ENCODE data around the gene NFS1.

NFS1 gene

DNA sequence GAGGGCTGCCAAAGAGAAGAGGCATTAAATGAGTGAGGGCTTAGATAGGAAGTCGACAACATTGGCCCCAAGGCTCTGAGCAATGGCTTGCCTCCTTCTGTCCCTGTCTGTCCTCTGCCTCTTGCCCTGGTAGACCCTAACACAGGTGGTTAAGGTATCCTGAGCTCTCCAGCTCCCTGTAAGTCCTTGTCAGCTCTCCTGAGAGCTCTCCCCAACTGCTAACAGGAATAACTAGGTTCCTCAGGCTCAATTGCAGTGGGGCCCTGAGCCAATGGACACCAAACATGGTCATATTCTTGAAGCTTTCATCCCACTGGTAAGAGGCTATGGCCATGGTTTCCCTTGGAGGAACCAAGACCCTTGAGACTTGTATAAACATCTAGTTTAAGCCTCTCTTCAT lies 29.5 kb downstream of the NFS1 start:
- Histone ChIP-seq H3K36me3 (ENCODE audit: control insufficient read depth, insufficient read depth, low read length) (peaks cover 50% of the 10 kb centered on the region), H3K4me1 (ENCODE audit: control insufficient read depth, insufficient read depth, low read length, poor library complexity, severe bottlenecking) (peaks cover under 1% of the 10 kb centered on the region), H3K4me3 (ENCODE audit: insufficient read depth, low read depth, low read length, poor library complexity, severe bottlenecking) (no peak overlapping the region), H3K27ac (ENCODE audit: insufficient read depth, low read length, poor library complexity, severe bottlenecking) (no peak overlapping the region), H3K27me3 (replicated peaks; ENCODE audit: control insufficient read depth, insufficient read depth, low read length, poor library complexity, severe bottlenecking) (no peaks in the 10 kb centered on the region), H3K9me3 (ENCODE audit: control insufficient read depth, low read length) (no peaks in the 10 kb centered on the region)
- DNase-seq = no peak

DNA sequence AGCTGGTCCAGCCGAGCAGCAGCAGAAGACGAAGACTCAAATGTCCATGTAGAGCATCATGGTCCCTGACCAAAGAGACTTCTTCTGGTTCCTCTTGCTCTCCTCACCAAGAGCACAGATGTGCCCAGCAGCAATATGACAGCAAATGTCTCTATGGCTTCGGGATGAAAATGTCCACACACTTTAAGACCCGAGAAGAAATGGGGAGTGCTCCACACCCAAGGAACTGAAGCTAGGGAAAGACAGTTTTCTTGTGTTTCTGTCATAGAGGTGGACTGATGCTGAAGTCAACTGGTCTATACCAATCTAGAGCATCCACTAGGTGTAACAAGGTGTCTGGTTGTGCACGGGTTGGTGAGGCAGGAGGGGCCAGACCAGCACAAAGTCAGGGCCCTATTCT lies 29.9 kb downstream of the NFS1 start:
- Histone ChIP-seq H3K4me3 (ENCODE audit: insufficient read depth, low read depth, low read length, poor library complexity, severe bottlenecking) (no peak overlapping the region), H3K4me1 (ENCODE audit: control insufficient read depth, insufficient read depth, low read length, poor library complexity, severe bottlenecking) (peaks cover 4% of the 10 kb centered on the region), H3K27ac (ENCODE audit: insufficient read depth, low read length, poor library complexity, severe bottlenecking) (no peak overlapping the region), H3K27me3 (replicated peaks; ENCODE audit: control insufficient read depth, insufficient read depth, low read length, poor library complexity, severe bottlenecking) (no peaks in the 10 kb centered on the region), H3K36me3 (ENCODE audit: control insufficient read depth, insufficient read depth, low read length) (peaks cover 46% of the 10 kb centered on the region), H3K9me3 (ENCODE audit: control insufficient read depth, low read length) (no peaks in the 10 kb centered on the region)
- no peak for DNase-seq

DNA sequence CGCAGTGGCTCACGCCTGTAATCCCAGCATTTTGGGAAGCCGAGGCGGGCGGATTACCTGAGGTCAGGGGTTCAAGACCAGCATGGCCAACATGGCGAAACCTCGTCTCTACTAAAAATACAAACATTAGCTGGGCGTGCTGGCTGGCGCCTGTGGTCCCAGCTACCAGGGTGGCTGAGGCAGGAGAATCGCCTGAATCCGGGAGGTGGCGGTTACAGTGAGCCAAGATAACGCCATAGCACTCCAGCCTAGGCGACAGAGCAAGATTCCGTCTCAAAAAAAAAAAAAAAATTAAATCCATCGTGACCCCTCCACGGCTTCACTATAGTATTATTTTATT lies 33.2 kb downstream of the NFS1 start:
- no peak overlapping the region for H3K4me3 ChIP-seq (ENCODE audit: insufficient read depth, low read depth, low read length, poor library complexity, severe bottlenecking)
- peaks cover 22% of the 10 kb centered on the region for H3K36me3 ChIP-seq (ENCODE audit: control insufficient read depth, insufficient read depth, low read length)
- DNase-seq = no peak
- H3K9me3 ChIP-seq (ENCODE audit: control insufficient read depth, low read length) = no peaks in the 10 kb centered on the region
- H3K4me1 ChIP-seq (ENCODE audit: control insufficient read depth, insufficient read depth, low read length, poor library complexity, severe bottlenecking) = peaks cover 23% of the 10 kb centered on the region
- no peak overlapping the region for H3K27ac ChIP-seq (ENCODE audit: insufficient read depth, low read length, poor library complexity, severe bottlenecking)
- H3K27me3 ChIP-seq (replicated peaks; ENCODE audit: control insufficient read depth, insufficient read depth, low read length, poor library complexity, severe bottlenecking) = no peaks in the 10 kb centered on the region

DNA sequence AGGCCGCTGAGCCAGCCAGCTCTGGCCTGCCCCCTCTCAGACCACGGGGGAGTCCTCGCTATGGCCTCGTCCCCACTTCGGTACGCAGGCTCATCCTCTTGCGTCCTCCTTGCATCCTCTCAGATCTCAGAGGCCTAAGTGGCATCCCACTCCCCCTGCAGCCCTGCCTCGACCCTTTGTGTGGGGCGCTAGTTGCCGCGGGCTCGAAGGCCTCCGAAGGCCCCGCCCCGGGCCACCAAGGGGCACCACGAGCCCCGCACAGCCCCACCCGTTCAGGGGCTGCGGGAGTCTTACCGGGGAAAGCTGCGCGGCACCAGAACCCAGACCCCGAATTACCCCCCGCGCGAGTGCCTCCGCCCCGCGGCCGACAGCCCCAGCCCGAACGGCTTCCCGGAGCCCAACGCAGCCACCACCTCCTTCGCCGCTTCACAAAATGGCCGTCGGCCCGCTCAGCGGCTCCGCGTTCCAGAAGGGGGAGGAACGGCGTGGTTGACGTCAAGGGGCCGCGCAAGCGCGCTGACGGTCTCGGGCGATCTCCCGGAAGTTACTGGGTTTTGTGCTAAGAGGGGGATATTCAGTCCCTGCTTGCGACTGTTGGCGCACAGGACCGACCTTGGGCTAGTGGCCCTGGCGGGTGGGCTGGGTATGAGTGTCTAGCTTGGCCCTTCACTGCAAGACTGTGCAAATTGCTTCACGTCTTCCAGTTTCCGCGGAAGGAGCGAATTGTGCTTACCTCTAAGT lies 34.5 kb downstream of the NFS1 start, which contains the start of the genes CPNE1 and RBM12:
Gene CPNE1, minus strand, starts transcription at position 435 of the 741 bp plus-strand sequence. CDS start 31,977 bp downstream, outside the sequence.
Gene RBM12, minus strand, starts transcription at position 435 of the 741 bp plus-strand sequence. CDS start 9,578 bp downstream, outside the sequence.
- Histone ChIP-seq H3K9me3 (ENCODE audit: control insufficient read depth, low read length) (no peaks in the 10 kb centered on the region), H3K27ac (ENCODE audit: insufficient read depth, low read length, poor library complexity, severe bottlenecking) (peak within 1 kb of the TSS; percentile 97), H3K4me1 (ENCODE audit: control insufficient read depth, insufficient read depth, low read length, poor library complexity, severe bottlenecking) (peaks cover 29% of the 10 kb centered on the region), H3K4me3 (ENCODE audit: insufficient read depth, low read depth, low read length, poor library complexity, severe bottlenecking) (peak within 1 kb of the TSS; percentile 65), H3K36me3 (ENCODE audit: control insufficient read depth, insufficient read depth, low read length) (peaks cover 10% of the 10 kb centered on the region), H3K27me3 (replicated peaks; ENCODE audit: control insufficient read depth, insufficient read depth, low read length, poor library complexity, severe bottlenecking) (no peaks in the 10 kb centered on the region)
- peak; percentile 85 to 89 (median 88) for DNase-seq

DNA sequence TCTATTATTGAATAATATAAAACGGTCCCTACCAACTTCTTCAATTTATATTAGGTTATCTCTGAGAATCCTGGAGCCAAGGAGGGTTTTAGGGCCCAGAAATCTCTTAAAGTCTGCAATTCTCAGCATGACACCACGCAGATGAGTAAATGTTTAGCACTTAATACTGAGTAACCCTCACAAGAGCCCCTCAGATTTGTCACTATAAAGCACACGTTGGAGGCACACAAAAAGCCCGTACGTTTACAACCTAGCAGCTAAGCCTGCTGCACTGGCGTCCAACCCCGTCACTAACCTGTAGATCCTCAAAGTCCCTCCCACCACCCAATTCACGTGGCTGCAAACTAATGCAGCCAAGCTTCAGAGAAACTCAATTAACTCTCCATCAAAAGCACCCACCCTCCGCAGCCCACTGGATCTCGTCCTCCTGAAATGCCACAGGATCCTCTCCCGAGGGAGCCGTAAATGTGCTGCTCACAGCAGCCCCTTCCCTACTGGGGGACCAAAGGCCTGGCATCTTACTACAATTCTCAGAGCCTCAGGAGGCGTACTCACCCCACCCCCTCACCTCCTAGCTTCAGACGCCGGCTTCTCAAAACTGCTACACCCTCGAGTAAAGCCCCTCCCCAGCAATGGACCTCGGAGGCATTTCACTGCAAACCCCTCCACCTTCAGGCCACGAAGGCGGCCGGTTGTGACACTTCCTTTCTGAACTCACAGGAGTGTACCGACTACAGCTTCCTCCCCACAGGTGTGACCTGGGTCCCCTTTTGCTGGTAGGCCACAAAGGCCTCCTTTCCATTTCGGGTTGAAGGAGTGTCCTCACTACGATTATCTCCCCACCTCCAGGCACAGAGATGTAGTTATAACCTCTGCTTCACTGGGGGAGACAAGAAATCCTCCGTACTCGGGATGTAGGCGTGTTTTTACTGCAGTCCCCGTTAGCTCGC lies 35.4 kb downstream of the NFS1 start:
- Histone ChIP-seq H3K4me1 (ENCODE audit: control insufficient read depth, insufficient read depth, low read length, poor library complexity, severe bottlenecking) (peaks cover 35% of the 10 kb centered on the region), H3K36me3 (ENCODE audit: control insufficient read depth, insufficient read depth, low read length) (peaks cover 3% of the 10 kb centered on the region), H3K9me3 (ENCODE audit: control insufficient read depth, low read length) (no peaks in the 10 kb centered on the region), H3K27me3 (replicated peaks; ENCODE audit: control insufficient read depth, insufficient read depth, low read length, poor library complexity, severe bottlenecking) (no peaks in the 10 kb centered on the region), H3K4me3 (ENCODE audit: insufficient read depth, low read depth, low read length, poor library complexity, severe bottlenecking) (peak overlapping the region; percentile 65), H3K27ac (ENCODE audit: insufficient read depth, low read length, poor library complexity, severe bottlenecking) (peak overlapping the region; percentile 97)
- peak; percentile 49 to 56 (median 55) for DNase-seq

DNA sequence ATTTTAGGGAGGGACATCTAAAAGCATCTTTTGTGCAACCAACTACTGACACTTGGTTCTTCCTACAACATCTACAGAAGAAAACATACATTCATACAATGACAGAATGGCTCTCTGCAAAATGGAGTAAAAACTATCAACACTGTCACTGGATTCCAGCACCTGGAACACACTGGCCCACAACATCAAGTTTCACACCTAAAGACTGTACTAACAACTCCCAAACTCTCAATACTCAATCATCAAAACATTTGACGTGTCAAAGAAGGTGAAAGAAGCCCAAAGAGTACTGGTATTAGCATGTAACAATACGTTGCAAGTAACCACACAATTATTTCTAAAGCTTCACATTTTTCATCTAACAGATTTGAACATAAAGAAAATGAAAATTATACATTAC lies 36.6 kb downstream of the NFS1 start:
- no peaks in the 10 kb centered on the region for H3K27me3 ChIP-seq (replicated peaks; ENCODE audit: control insufficient read depth, insufficient read depth, low read length, poor library complexity, severe bottlenecking)
- DNase-seq = no peak
- peaks cover 44% of the 10 kb centered on the region for H3K4me1 ChIP-seq (ENCODE audit: control insufficient read depth, insufficient read depth, low read length, poor library complexity, severe bottlenecking)
- no peaks in the 10 kb centered on the region for H3K9me3 ChIP-seq (ENCODE audit: control insufficient read depth, low read length)
- peak overlapping the region; percentile 8 for H3K4me3 ChIP-seq (ENCODE audit: insufficient read depth, low read depth, low read length, poor library complexity, severe bottlenecking)
- peak overlapping the region; percentile 97 for H3K27ac ChIP-seq (ENCODE audit: insufficient read depth, low read length, poor library complexity, severe bottlenecking)
- H3K36me3 ChIP-seq (ENCODE audit: control insufficient read depth, insufficient read depth, low read length) = no peaks in the 10 kb centered on the region

DNA sequence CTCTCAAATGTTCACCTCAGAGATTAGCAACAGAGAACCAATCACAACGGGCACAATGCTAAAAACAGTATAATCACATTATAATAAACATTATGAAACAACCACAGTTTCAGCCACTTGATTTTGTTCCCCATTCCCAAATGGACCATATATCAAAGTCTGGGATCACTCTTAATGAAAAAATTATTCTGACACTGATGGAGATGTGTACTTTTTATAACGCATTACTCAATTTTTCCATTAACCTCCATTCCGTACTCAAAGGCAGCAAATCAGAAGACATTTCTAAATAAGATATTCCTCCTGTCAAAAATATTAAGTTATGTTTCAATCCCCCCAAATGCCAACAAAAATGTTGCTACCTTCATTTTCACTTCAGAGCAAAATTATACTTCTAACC lies 37.2 kb downstream of the NFS1 start:
- peaks cover 49% of the 10 kb centered on the region for H3K4me1 ChIP-seq (ENCODE audit: control insufficient read depth, insufficient read depth, low read length, poor library complexity, severe bottlenecking)
- no peaks in the 10 kb centered on the region for H3K27me3 ChIP-seq (replicated peaks; ENCODE audit: control insufficient read depth, insufficient read depth, low read length, poor library complexity, severe bottlenecking)
- DNase-seq = no peak
- no peaks in the 10 kb centered on the region for H3K36me3 ChIP-seq (ENCODE audit: control insufficient read depth, insufficient read depth, low read length)
- H3K9me3 ChIP-seq (ENCODE audit: control insufficient read depth, low read length) = no peaks in the 10 kb centered on the region
- peak overlapping the region; percentile 97 for H3K27ac ChIP-seq (ENCODE audit: insufficient read depth, low read length, poor library complexity, severe bottlenecking)
- H3K4me3 ChIP-seq (ENCODE audit: insufficient read depth, low read depth, low read length, poor library complexity, severe bottlenecking) = peak overlapping the region; percentile 8

DNA sequence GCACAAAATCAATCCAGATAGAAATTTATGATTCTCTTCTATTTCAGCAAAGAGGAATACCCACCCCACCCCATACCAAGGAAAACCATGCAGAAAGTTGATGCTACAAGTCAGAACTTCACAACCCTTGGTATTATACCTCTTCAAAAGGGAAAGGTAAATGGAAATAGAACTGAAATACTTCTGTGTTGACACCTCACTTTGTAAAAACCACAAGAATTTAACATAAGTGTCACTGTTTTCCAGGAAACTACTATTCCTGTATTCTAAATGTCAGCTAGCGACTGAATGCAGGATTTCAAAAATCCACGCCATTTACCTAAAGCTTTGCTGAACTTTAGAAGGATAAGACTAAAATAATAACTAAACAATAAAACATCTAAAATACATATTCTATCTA lies 38.1 kb downstream of the NFS1 start:
- Histone ChIP-seq H3K36me3 (ENCODE audit: control insufficient read depth, insufficient read depth, low read length) (no peaks in the 10 kb centered on the region), H3K27me3 (replicated peaks; ENCODE audit: control insufficient read depth, insufficient read depth, low read length, poor library complexity, severe bottlenecking) (no peaks in the 10 kb centered on the region), H3K4me3 (ENCODE audit: insufficient read depth, low read depth, low read length, poor library complexity, severe bottlenecking) (no peak overlapping the region), H3K9me3 (ENCODE audit: control insufficient read depth, low read length) (no peaks in the 10 kb centered on the region), H3K4me1 (ENCODE audit: control insufficient read depth, insufficient read depth, low read length, poor library complexity, severe bottlenecking) (peaks cover 49% of the 10 kb centered on the region), H3K27ac (ENCODE audit: insufficient read depth, low read length, poor library complexity, severe bottlenecking) (peak overlapping the region; percentile 97)
- DNase-seq = no peak

DNA sequence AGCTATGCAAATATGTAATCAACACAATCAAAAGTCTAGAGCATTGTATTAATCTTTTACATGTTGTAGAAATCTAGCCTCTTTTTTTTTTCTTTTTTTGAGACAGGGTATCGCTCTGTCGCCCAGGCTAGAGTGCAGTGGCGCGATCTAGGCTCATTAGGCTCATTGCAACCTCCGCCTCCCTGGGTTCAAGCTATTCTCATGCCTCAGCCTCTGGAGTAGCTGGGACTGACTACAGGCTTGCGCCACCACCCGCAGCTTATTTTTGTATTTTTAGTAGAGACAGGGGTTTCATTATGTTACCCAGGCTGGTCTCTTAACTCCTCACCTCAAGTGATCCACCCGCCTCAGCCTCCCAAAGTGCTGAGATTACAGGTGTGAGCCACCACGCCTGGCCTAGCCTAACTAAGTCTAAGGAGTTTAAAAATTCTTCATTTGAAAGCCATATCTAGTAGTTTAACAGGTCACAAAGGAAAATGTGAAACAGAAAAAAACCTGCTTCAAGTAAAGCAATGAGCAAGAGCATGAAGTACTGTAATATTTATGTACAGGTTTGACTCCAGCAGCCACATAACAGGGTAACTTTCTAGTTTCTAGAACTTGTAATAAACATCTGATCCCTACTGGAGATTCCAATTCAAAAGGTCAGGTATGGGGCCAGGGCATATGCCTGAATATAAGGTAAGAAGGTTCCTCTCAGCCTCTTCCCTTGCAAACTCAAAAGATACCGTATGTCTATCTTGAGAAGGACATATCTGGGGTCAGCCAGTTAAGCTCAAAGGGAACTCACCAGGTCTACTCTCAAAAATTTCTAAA lies 38.8 kb downstream of the NFS1 start:
- H3K9me3 ChIP-seq (ENCODE audit: control insufficient read depth, low read length) = no peaks in the 10 kb centered on the region
- H3K27ac ChIP-seq (ENCODE audit: insufficient read depth, low read length, poor library complexity, severe bottlenecking) = peak overlapping the region; percentile 97
- no peak overlapping the region for H3K4me3 ChIP-seq (ENCODE audit: insufficient read depth, low read depth, low read length, poor library complexity, severe bottlenecking)
- H3K36me3 ChIP-seq (ENCODE audit: control insufficient read depth, insufficient read depth, low read length) = peaks cover under 1% of the 10 kb centered on the region
- H3K27me3 ChIP-seq (replicated peaks; ENCODE audit: control insufficient read depth, insufficient read depth, low read length, poor library complexity, severe bottlenecking) = no peaks in the 10 kb centered on the region
- peaks cover 49% of the 10 kb centered on the region for H3K4me1 ChIP-seq (ENCODE audit: control insufficient read depth, insufficient read depth, low read length, poor library complexity, severe bottlenecking)
- DNase-seq = no peak

All from effector memory CD4-positive, alpha-beta T cell (primary cell).